Mesothelial cell of epicardium (in vitro differentiated cells): ENCODE data around the gene AARS2. TPM values are rescaled to one million over a fixed set of nuclear protein-coding genes. Genes with fewer than 3 reads are reported as not detected.

Experiments
- DNase-seq, 2 experiments: peaks; one replicate each; pipeline ENCODE4 v3.0.0; 2021; ENCODE audit warnings: low spot score in 2 of 2; ENCODE audit not compliant: unreplicated experiment in 2 of 2
- H3K27ac Mint-ChIP-seq: 2 replicates; pipeline ENCODE4 v1.8.0; 2021; ENCODE audit warnings: mixed read lengths
- H3K27me3 Mint-ChIP-seq: 2 replicates; pipeline ENCODE4 v1.8.0; 2021; ENCODE audit warnings: low read depth, mixed read lengths
- H3K36me3 Mint-ChIP-seq: 2 replicates; pipeline ENCODE4 v1.8.0; 2021; ENCODE audit warnings: mixed read lengths
- H3K4me1 Mint-ChIP-seq: 2 replicates; pipeline ENCODE4 v1.8.0; 2021; ENCODE audit warnings: mixed read lengths
- H3K4me3 Mint-ChIP-seq: 2 replicates; pipeline ENCODE4 v1.8.0; 2021; ENCODE audit warnings: mild to moderate bottlenecking, moderate library complexity, mixed read lengths
- H3K9me3 Mint-ChIP-seq: 2 replicates; pipeline ENCODE4 v1.8.0; 2021; ENCODE audit warnings: mixed read lengths
- total RNA-seq: library from RNA; stranded (reverse); gene quantifications from 3 replicates; pipeline ENCODE4 v1.2.1, GENCODE V29; 2021
- TF ChIP-seq, protein P1 (sequence below): fragments of 200-600 bp; sonication (generic); IDR thresholded peaks from one replicate; pipeline ENCODE4 v1.5.0; 2021; ENCODE audit warnings: antibody characterized with exemption; ENCODE audit not compliant: unreplicated experiment

The AARS2 gene
- total RNA-seq, 1 donor from 2014 or later, result 33.4 TPM

DNA sequence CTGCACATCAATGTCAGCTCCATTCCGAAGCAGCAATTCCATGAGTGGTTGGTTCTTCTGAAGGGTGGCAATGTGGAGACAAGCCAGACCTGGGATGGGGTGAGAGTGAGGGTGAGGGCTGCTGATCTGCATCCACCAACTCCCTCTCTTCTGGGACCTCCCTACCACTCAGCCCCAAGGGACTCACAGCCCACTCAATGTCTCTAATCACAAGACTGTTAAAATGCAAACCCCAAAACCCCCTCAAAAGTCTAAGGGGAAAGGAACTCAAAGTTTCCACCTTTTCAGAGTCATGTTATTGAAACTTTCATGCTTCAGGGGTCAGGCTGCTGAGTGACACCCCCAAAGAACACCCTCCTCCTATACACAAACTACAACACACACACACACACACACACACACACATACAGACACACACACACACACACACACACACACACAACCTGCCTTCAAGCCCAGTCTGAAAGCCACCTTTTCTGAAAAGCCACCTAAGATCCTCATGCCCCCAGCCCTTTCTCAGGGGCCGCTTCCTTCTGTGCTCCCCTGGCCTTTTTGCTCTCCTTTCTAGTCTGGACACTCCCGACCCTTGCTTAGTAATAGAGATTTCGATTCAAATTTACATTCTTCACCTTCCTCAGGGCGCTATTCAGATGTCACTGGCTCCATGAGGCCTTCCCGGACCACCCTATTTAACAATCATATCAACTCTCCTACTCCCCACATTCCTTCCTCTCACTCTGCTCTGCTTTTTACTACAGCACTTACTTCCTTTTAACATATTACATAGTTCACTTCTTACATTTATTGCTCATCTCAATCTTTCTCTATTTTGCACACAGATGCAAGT is 52.5 kb downstream of the AARS2 start:
- H3K27me3 Mint-ChIP-seq, result no peaks in the 10 kb centered on the region
- no peaks in the 10 kb centered on the region for H3K9me3 Mint-ChIP-seq
- TF ChIP-seq, protein P1, sequence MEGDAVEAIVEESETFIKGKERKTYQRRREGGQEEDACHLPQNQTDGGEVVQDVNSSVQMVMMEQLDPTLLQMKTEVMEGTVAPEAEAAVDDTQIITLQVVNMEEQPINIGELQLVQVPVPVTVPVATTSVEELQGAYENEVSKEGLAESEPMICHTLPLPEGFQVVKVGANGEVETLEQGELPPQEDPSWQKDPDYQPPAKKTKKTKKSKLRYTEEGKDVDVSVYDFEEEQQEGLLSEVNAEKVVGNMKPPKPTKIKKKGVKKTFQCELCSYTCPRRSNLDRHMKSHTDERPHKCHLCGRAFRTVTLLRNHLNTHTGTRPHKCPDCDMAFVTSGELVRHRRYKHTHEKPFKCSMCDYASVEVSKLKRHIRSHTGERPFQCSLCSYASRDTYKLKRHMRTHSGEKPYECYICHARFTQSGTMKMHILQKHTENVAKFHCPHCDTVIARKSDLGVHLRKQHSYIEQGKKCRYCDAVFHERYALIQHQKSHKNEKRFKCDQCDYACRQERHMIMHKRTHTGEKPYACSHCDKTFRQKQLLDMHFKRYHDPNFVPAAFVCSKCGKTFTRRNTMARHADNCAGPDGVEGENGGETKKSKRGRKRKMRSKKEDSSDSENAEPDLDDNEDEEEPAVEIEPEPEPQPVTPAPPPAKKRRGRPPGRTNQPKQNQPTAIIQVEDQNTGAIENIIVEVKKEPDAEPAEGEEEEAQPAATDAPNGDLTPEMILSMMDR, result no peak
- H3K4me1 Mint-ChIP-seq, result peaks cover 44% of the 10 kb centered on the region
- no peak overlapping the region for H3K27ac Mint-ChIP-seq
- H3K4me3 Mint-ChIP-seq, result no peak overlapping the region
- no peak for DNase-seq
- H3K36me3 Mint-ChIP-seq, result no peaks in the 10 kb centered on the region

DNA sequence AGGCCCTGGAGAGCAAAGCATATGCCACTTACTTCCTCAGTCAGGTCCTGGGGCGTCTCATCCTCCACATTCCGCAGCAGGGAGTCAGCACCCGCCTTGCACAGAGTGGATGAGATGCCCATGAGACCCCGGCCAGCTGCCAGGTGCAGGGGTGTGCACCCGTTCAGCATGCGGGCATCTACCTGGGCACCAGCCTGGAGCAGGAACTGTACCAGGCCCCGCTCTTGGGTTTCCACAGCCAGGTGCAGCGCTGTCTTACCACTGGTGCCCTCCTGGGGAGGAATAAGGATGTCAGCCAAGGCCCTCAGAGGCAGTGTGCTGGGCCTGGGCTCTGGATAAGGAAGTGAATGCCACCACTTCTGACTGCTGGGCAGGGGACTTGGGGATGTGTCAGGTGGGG is 53.1 kb downstream of the AARS2 start:
- no peak overlapping the region for H3K4me3 Mint-ChIP-seq
- peaks cover 47% of the 10 kb centered on the region for H3K4me1 Mint-ChIP-seq
- no peaks in the 10 kb centered on the region for H3K9me3 Mint-ChIP-seq
- DNase-seq, result no peak
- no peaks in the 10 kb centered on the region for H3K36me3 Mint-ChIP-seq
- no peak overlapping the region for H3K27ac Mint-ChIP-seq
- no peaks in the 10 kb centered on the region for H3K27me3 Mint-ChIP-seq
- TF ChIP-seq, protein P1, result no peak

DNA sequence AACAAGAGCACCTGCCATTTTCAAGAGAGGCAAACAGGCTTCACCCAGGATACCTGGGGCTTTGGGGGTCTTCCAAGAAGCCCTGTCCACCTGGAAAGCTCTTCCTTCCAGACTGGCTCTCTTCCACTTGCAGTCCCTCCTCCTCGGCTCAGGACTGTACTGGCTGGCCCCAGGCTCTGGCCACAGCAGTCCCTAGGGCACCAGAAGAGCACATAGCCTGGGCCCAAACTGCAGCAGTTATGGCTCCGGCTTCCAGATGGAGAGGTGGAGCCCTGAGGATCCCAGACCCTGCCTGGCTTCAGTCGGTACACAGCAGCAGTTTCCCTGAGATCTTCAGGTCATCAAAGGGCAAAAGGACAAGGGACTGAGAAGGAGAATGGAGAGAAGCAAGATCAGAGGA is 54.2 kb downstream of the AARS2 start:
- Mint-ChIP-seq H3K4me3 (peak overlapping the region; percentile 74), H3K36me3 (peaks cover 8% of the 10 kb centered on the region), H3K27me3 (no peaks in the 10 kb centered on the region), H3K9me3 (no peaks in the 10 kb centered on the region), H3K4me1 (peaks cover 37% of the 10 kb centered on the region), H3K27ac (no peak overlapping the region)
- no peak for DNase-seq
- TF ChIP-seq, protein P1, result no peak

DNA sequence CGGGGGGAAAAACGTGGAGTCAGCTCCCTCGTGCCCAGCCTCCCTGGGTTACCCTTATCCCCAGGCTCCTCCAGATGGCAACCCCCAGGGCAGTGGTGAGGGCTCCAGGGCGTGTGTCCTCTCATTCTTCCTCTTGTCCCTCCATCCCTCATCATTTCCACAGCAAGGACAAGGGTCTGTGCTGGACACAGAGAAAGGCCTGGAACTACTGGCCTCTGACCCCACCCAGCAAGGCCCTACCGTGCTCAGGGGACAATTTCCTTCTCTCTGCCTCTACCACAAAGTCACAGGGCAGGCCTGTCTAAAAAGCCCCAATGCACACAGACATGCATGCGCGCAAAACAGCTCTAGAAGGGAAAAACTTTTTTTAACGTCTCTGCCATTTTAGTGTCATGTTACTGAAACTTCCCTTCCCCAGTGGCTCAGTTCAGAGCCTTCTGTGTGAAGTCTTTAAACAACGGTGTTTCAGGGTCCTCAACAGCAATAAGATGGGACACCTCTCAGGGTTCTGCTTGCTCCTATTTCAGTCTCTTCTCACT is 54.8 kb downstream of the AARS2 start:
- peaks cover 32% of the 10 kb centered on the region for H3K4me1 Mint-ChIP-seq
- no peak overlapping the region for H3K27ac Mint-ChIP-seq
- no peaks in the 10 kb centered on the region for H3K9me3 Mint-ChIP-seq
- H3K36me3 Mint-ChIP-seq, result peaks cover 12% of the 10 kb centered on the region
- DNase-seq, result no peak
- TF ChIP-seq, protein P1, result no peak
- peak overlapping the region; percentile 74 for H3K4me3 Mint-ChIP-seq
- no peaks in the 10 kb centered on the region for H3K27me3 Mint-ChIP-seq

DNA sequence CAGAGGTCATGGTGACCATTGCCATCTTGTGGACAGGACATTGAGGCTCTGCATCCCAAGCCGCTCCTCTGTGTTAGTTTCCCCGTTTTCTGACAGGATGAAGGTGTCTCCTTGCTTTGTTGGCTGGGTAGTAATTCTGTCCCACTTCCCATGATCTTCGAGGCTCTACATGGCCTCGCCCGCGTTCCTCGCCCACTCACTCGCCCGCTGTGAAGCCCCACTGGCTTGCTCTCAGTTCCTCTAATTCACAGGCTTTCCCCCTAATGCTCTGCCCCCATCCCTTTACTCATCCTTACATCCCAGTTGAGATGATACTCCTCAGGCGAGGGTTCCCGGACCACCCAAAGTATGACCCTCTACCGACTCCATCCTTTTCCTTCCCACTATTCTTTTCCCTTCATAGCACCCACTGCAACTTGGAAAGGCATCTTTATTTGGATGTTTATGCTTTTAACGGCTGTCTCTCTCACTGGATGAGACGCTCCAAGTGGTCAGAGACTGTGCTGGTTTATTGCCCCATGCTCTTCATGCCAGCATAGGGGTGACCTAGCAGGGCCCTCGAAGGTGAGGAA is 55.3 kb downstream of the AARS2 start:
- peaks cover 26% of the 10 kb centered on the region for H3K4me1 Mint-ChIP-seq
- H3K36me3 Mint-ChIP-seq, result peaks cover 17% of the 10 kb centered on the region
- TF ChIP-seq, protein P1, result peak; percentile 2

More for the DNA sequence above, 55.3 kb downstream of the AARS2 start:
- Mint-ChIP-seq H3K27me3 (no peaks in the 10 kb centered on the region), H3K27ac (peak overlapping the region; percentile 93), H3K9me3 (no peaks in the 10 kb centered on the region), H3K4me3 (peak overlapping the region; percentile 74)
- DNase-seq, result no peak
